ENCODE measurements around the gene TMC2.
"Not testable (repeated sequence)": the region's sequence is repeated elsewhere in the genome, so short reads cannot be mapped to it uniquely, and the experiment has no call there.

TMC2 gene

GRCh38 chr20:2663887-2664719, 127.7 kb downstream of the TMC2 start, which contains the start of gene IDH3B:
IDH3B (minus strand) TSS chr20:2664216; CDS start chr20:2664188, 28 bp downstream.
- DNase-seq (ENCODE audit: low read depth): peak; percentile 75
- no peak for TF ChIP-seq CTCF (conservative IDR thresholded peaks at IDR 0.05; ENCODE audit: low read depth, low read length)
- H3K4me3 ChIP-seq (ENCODE audit: low read length): peak within 1 kb of the TSS; percentile 99

- TF ChIP-seq CTCF (conservative IDR thresholded peaks at IDR 0.05; ENCODE audit: low read depth, low read length): peak; percentile 46
- DNase-seq (ENCODE audit: low read depth): no peak
- H3K4me3 ChIP-seq (ENCODE audit: low read length): no peak overlapping the region
Measured at GRCh38 chr20:2671977-2672376, 135.6 kb downstream of the TMC2 start.

GRCh38 chr20:2672446-2672845, 136.1 kb downstream of the TMC2 start:
- no peak overlapping the region for H3K4me3 ChIP-seq (ENCODE audit: low read length)
- no peak for DNase-seq (ENCODE audit: low read depth)
- TF ChIP-seq CTCF (conservative IDR thresholded peaks at IDR 0.05; ENCODE audit: low read depth, low read length): no peak

GRCh38 chr20:2673453-2673852, 137.1 kb downstream of the TMC2 start:
- no peak for DNase-seq (ENCODE audit: low read depth)
- no peak overlapping the region for H3K4me3 ChIP-seq (ENCODE audit: low read length)
- no peak for TF ChIP-seq CTCF (conservative IDR thresholded peaks at IDR 0.05; ENCODE audit: low read depth, low read length)

GRCh38 chr20:2680046-2680445, 143.7 kb downstream of the TMC2 start:
- TF ChIP-seq CTCF (conservative IDR thresholded peaks at IDR 0.05; ENCODE audit: low read depth, low read length): no peak
- no peak for DNase-seq (ENCODE audit: low read depth)
- no peak overlapping the region for H3K4me3 ChIP-seq (ENCODE audit: low read length)

- not testable (repeated sequence) for DNase-seq (ENCODE audit: low read depth); H3K4me3 ChIP-seq (ENCODE audit: low read length)
Measured at GRCh38 chr20:2682040-2682439, 145.7 kb downstream of the TMC2 start.

GRCh38 chr20:2684817-2685216, 148.4 kb downstream of the TMC2 start:
- H3K4me3 ChIP-seq (ENCODE audit: low read length); DNase-seq (ENCODE audit: low read depth): not testable (repeated sequence)

- no peak for DNase-seq (ENCODE audit: low read depth)
- TF ChIP-seq CTCF (conservative IDR thresholded peaks at IDR 0.05; ENCODE audit: low read depth, low read length): no peak
- H3K4me3 ChIP-seq (ENCODE audit: low read length): no peak overlapping the region
Measured at GRCh38 chr20:2687514-2687913, 151.1 kb downstream of the TMC2 start.
